ENCODE measurements around the gene ATG9A. TPM values are rescaled to one million over a fixed set of nuclear protein-coding genes. Genes with fewer than 3 reads are reported as not detected.

The ATG9A gene
- total RNA-seq, 1 donor from 2014 or later, result 62.4 TPM

DNA sequence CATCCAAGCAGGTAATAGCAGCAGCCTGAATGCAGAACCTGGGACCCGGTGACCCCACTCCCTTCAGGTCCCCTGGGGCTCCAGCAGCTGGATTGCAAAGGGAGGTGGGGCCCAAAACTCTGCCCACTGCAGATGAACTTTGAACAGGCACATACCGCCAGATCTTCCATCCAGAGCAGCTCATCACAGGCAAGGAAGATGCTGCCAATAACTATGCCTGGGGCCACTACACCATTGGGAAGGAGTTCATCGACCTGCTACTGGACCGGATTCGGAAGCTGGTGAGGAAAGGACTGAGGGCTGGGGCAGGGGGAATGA, 40.6 kb upstream of the ATG9A start:
- intact Hi-C loops (cut with DNase I), result no loop called here
- H3K27ac ChIP-seq, result no peak overlapping the region
- no peak for DNase-seq (ENCODE audit: extremely low spot score in 2 of 2)

GRCh38 chr2:219269362-219270054, 40.1 kb upstream of the ATG9A start:
- intact Hi-C loops (cut with DNase I), result no loop called here
- DNase-seq (ENCODE audit: extremely low spot score in 2 of 2), result no peak
- TF ChIP-seq POLR2A (IDR thresholded peaks at IDR 0.05) (no peak), POLR2AphosphoS5 (IDR thresholded peaks at IDR 0.05; ENCODE audit: insufficient read depth in 1 of 2, low read depth in 1 of 2) (no peak)
- TF ChIP-seq, protein P1, sequence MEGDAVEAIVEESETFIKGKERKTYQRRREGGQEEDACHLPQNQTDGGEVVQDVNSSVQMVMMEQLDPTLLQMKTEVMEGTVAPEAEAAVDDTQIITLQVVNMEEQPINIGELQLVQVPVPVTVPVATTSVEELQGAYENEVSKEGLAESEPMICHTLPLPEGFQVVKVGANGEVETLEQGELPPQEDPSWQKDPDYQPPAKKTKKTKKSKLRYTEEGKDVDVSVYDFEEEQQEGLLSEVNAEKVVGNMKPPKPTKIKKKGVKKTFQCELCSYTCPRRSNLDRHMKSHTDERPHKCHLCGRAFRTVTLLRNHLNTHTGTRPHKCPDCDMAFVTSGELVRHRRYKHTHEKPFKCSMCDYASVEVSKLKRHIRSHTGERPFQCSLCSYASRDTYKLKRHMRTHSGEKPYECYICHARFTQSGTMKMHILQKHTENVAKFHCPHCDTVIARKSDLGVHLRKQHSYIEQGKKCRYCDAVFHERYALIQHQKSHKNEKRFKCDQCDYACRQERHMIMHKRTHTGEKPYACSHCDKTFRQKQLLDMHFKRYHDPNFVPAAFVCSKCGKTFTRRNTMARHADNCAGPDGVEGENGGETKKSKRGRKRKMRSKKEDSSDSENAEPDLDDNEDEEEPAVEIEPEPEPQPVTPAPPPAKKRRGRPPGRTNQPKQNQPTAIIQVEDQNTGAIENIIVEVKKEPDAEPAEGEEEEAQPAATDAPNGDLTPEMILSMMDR (IDR thresholded peaks at IDR 0.05), result no peak

More for the DNA sequence above, 40.6 kb upstream of the ATG9A start:
- Histone ChIP-seq H3K4me3 (no peak overlapping the region), H3K27me3 (no peaks in the 10 kb centered on the region), H3K36me3 (no peaks in the 10 kb centered on the region), H3K4me1 (no peaks in the 10 kb centered on the region), H3K9me3 (no peaks in the 10 kb centered on the region)
- TF ChIP-seq POLR2A (IDR thresholded peaks at IDR 0.05) (no peak), POLR2AphosphoS5 (IDR thresholded peaks at IDR 0.05; ENCODE audit: insufficient read depth in 1 of 2, low read depth in 1 of 2) (no peak)
- TF ChIP-seq, protein P1 (IDR thresholded peaks at IDR 0.05), result no peak

GRCh38 chr2:219268294-219268693, 38.9 kb upstream of the ATG9A start:
- H3K27ac ChIP-seq, result no peak overlapping the region

More at GRCh38 chr2:219269362-219270054, 40.1 kb upstream of the ATG9A start:
- Histone ChIP-seq H3K9me3 (no peaks in the 10 kb centered on the region), H3K36me3 (no peaks in the 10 kb centered on the region), H3K27ac (no peak overlapping the region), H3K4me3 (no peak overlapping the region), H3K27me3 (no peaks in the 10 kb centered on the region), H3K4me1 (no peaks in the 10 kb centered on the region)

GRCh38 chr2:219266886-219267285, 37.5 kb upstream of the ATG9A start:
- intact Hi-C loops (cut with DNase I), result no loop called here

More at GRCh38 chr2:219268294-219268693, 38.9 kb upstream of the ATG9A start:
- TF ChIP-seq, protein P1 (IDR thresholded peaks at IDR 0.05), result no peak
- TF ChIP-seq POLR2AphosphoS5 (IDR thresholded peaks at IDR 0.05; ENCODE audit: insufficient read depth in 1 of 2, low read depth in 1 of 2) (no peak), POLR2A (IDR thresholded peaks at IDR 0.05) (no peak)
- Histone ChIP-seq H3K9me3 (no peaks in the 10 kb centered on the region), H3K4me1 (no peaks in the 10 kb centered on the region), H3K4me3 (no peak overlapping the region), H3K27me3 (no peaks in the 10 kb centered on the region), H3K36me3 (no peaks in the 10 kb centered on the region)
- no peak for DNase-seq (ENCODE audit: extremely low spot score in 2 of 2)
- intact Hi-C loops (cut with DNase I), result no loop called here

DNA sequence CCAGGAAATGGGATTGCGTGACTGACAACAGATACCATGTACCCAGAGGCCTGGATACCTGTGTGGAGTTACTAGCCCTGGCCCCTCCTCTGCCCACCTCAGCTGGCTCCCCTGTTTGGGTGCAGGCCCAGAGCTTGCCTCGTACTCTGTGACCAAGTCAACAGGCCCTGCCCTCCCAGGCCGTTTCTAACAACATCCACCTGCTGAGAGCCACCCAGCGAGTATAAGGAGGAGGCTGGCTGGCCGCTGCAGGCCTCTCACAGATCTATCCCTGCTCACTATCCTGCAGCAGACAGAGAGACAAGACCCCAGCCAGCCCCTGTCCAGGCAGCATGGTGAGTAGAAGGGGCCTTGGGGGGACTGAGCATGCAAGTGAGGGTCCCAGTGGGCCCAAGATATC, 36.8 kb upstream of the ATG9A start:
- H3K27ac ChIP-seq, result no peak overlapping the region
- H3K9me3 ChIP-seq, result no peaks in the 10 kb centered on the region
- TF ChIP-seq, protein P1 (IDR thresholded peaks at IDR 0.05), result no peak
- TF ChIP-seq POLR2A (IDR thresholded peaks at IDR 0.05) (no peak), POLR2AphosphoS5 (IDR thresholded peaks at IDR 0.05; ENCODE audit: insufficient read depth in 1 of 2, low read depth in 1 of 2) (no peak)
- no peaks in the 10 kb centered on the region for H3K4me1 ChIP-seq
- no peak overlapping the region for H3K4me3 ChIP-seq
- H3K27me3 ChIP-seq, result no peaks in the 10 kb centered on the region
- no peak for DNase-seq (ENCODE audit: extremely low spot score in 2 of 2)
- no peaks in the 10 kb centered on the region for H3K36me3 ChIP-seq
- intact Hi-C loops (cut with DNase I), result no loop called here

More at GRCh38 chr2:219266886-219267285, 37.5 kb upstream of the ATG9A start:
- Histone ChIP-seq H3K9me3 (no peaks in the 10 kb centered on the region), H3K36me3 (no peaks in the 10 kb centered on the region), H3K27me3 (no peaks in the 10 kb centered on the region), H3K4me1 (no peaks in the 10 kb centered on the region), H3K27ac (no peak overlapping the region), H3K4me3 (no peak overlapping the region)
- DNase-seq (ENCODE audit: extremely low spot score in 2 of 2), result no peak
- TF ChIP-seq, protein P1 (IDR thresholded peaks at IDR 0.05), result no peak

Data from vagina (tissue), 2 donors.